Glutamatergic neuron (in vitro differentiated cells): ENCODE results near the gene KMT2B. TPM values are rescaled to one million over a fixed set of nuclear protein-coding genes. Genes with fewer than 3 reads are reported as not detected.
"Not testable (repeated sequence)": the region's sequence is repeated elsewhere in the genome, so short reads cannot be mapped to it uniquely, and the experiment has no call there.

ENCODE experiments used
- DNase-seq: peaks from one replicate; pipeline ENCODE4 v3.0.0; 2022
- H3K27ac Mint-ChIP-seq: one replicate; pipeline ENCODE4 v1.8.0; 2020; ENCODE audit warnings: mild to moderate bottlenecking, mixed read lengths, inconsistent platforms; ENCODE audit not compliant: unreplicated experiment
- H3K27me3 Mint-ChIP-seq: one replicate; pipeline ENCODE4 v1.8.0; 2020; ENCODE audit warnings: mild to moderate bottlenecking, moderate library complexity, mixed read lengths, inconsistent platforms; ENCODE audit not compliant: unreplicated experiment
- H3K36me3 Mint-ChIP-seq: one replicate; pipeline ENCODE4 v1.8.0; 2020; ENCODE audit warnings: mild to moderate bottlenecking, mixed read lengths, inconsistent platforms; ENCODE audit not compliant: unreplicated experiment
- H3K4me1 Mint-ChIP-seq: one replicate; pipeline ENCODE4 v1.8.0; 2020; ENCODE audit warnings: mild to moderate bottlenecking, low read depth, mixed read lengths, inconsistent platforms; ENCODE audit not compliant: unreplicated experiment
- H3K4me3 Mint-ChIP-seq: one replicate; pipeline ENCODE4 v1.8.0; 2020; ENCODE audit warnings: mild to moderate bottlenecking, mixed read lengths, inconsistent platforms; ENCODE audit not compliant: unreplicated experiment
- H3K9me3 Mint-ChIP-seq: one replicate; pipeline ENCODE4 v1.8.0; 2020; ENCODE audit warnings: mild to moderate bottlenecking, moderate library complexity, mixed read lengths, inconsistent platforms; ENCODE audit not compliant: unreplicated experiment
- total RNA-seq: library from RNA; stranded (reverse); fragmentation: NEBNext Ultra II Directional; extraction: Animal tissue kit (Norgen Biotek cat#: 25700); gene quantifications from one replicate; pipeline ENCODE4 v1.2.1, GENCODE V29; 2021; ENCODE audit not compliant: unreplicated experiment
- TF ChIP-seq, protein P1 (sequence below): fragments of 200-600 bp; sonication (generic); IDR thresholded peaks from one replicate; pipeline ENCODE4 v1.5.0; 2021; ENCODE audit not compliant: partially characterized antibody, unreplicated experiment

KMT2B gene
- total RNA-seq, 1 donor from 2014 or later, result 60.8 TPM

DNA sequence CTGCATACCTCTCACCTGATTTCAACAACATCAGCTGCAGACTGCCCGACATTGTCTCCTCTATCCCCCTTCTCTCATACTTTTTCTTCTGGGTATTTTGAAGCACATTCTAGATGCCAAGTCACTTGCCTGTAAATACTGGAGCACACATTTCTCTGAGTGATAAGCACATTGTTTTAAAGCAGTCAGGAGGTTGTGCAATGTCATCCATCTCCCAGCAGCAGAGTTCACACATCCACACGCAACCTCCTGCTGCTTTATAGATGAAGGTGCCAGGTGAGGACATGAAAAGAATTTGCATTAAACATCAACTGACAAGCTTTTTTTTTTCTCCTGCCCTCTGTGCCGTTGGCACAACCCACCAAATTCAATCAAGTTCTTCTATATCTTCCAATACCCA, 46.0 kb upstream of the KMT2B start:
- TF ChIP-seq, protein P1, sequence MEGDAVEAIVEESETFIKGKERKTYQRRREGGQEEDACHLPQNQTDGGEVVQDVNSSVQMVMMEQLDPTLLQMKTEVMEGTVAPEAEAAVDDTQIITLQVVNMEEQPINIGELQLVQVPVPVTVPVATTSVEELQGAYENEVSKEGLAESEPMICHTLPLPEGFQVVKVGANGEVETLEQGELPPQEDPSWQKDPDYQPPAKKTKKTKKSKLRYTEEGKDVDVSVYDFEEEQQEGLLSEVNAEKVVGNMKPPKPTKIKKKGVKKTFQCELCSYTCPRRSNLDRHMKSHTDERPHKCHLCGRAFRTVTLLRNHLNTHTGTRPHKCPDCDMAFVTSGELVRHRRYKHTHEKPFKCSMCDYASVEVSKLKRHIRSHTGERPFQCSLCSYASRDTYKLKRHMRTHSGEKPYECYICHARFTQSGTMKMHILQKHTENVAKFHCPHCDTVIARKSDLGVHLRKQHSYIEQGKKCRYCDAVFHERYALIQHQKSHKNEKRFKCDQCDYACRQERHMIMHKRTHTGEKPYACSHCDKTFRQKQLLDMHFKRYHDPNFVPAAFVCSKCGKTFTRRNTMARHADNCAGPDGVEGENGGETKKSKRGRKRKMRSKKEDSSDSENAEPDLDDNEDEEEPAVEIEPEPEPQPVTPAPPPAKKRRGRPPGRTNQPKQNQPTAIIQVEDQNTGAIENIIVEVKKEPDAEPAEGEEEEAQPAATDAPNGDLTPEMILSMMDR, result no peak
- Mint-ChIP-seq H3K4me3 (no peak overlapping the region), H3K4me1 (peaks cover 1% of the 10 kb centered on the region), H3K9me3 (no peaks in the 10 kb centered on the region), H3K27me3 (peaks cover 3% of the 10 kb centered on the region), H3K36me3 (no peaks in the 10 kb centered on the region), H3K27ac (no peak overlapping the region)
- no peak for DNase-seq

GRCh38 chr19:35673121-35673804, 44.5 kb upstream of the KMT2B start:
- peak; percentile 37 for DNase-seq
- Mint-ChIP-seq H3K4me3 (peak overlapping the region; percentile 34), H3K9me3 (no peaks in the 10 kb centered on the region), H3K27ac (no peak overlapping the region), H3K36me3 (no peaks in the 10 kb centered on the region), H3K27me3 (peaks cover 2% of the 10 kb centered on the region), H3K4me1 (peaks cover 1% of the 10 kb centered on the region)
- TF ChIP-seq, protein P1, result no peak

- Mint-ChIP-seq H3K36me3 (no peaks in the 10 kb centered on the region), H3K27me3 (peaks cover 2% of the 10 kb centered on the region), H3K9me3 (no peaks in the 10 kb centered on the region), H3K27ac (no peak overlapping the region), H3K4me3 (no peak overlapping the region), H3K4me1 (peaks cover 1% of the 10 kb centered on the region)
- DNase-seq, result no peak
- TF ChIP-seq, protein P1, result no peak
Measured at GRCh38 chr19:35675589-35676140, 42.1 kb upstream of the KMT2B start.

DNA sequence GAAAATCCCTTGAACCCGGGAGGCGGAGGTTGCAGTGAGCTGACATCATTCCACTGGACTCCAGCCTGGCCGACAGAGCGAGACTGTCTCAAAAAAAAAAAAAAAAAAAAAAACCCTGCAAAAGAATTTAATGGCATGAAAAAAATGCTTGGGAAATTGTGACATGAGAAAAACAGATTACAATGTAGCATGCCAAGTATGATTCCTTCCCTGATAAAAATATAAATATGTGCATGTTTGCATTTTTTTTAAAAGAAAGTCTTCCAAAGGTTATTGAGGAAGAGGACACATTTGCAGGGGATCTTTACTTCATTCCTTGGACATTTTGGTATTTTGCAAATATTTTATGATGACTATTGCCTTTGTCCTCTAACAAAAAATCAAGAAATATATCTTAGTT, 28.0 kb upstream of the KMT2B start:
- TF ChIP-seq, protein P1, result no peak
- no peak for DNase-seq
- H3K36me3 Mint-ChIP-seq, result no peaks in the 10 kb centered on the region
- H3K27ac Mint-ChIP-seq, result no peak overlapping the region
- H3K4me3 Mint-ChIP-seq, result no peak overlapping the region
- no peaks in the 10 kb centered on the region for H3K9me3 Mint-ChIP-seq
- no peaks in the 10 kb centered on the region for H3K27me3 Mint-ChIP-seq
- no peaks in the 10 kb centered on the region for H3K4me1 Mint-ChIP-seq

- H3K27me3 Mint-ChIP-seq, H3K4me3 Mint-ChIP-seq, DNase-seq, H3K27ac Mint-ChIP-seq, H3K4me1 Mint-ChIP-seq, H3K36me3 Mint-ChIP-seq, H3K9me3 Mint-ChIP-seq: not testable (repeated sequence)
Measured at GRCh38 chr19:35691106-35691505, 26.7 kb upstream of the KMT2B start.
